ENCODE data around the gene HSPA12A.
A peak's percentile ranks its signal among the peaks of the same experiment; 100 is the strongest.

HSPA12A gene

GRCh38 chr10:116771101-116771958 lies 29.0 kb upstream of the HSPA12A start:
- DNase-seq (ENCODE audit: low read depth), result peak; percentile 69

- DNase-seq (ENCODE audit: low read depth), result no peak
Measured at GRCh38 chr10:116770281-116770680, 27.9 kb upstream of the HSPA12A start.

GRCh38 chr10:116769791-116770190 lies 27.4 kb upstream of the HSPA12A start:
- DNase-seq (ENCODE audit: low read depth), result peak; percentile 78

- no peak for DNase-seq (ENCODE audit: low read depth)
Measured at GRCh38 chr10:116769368-116769767, 27.0 kb upstream of the HSPA12A start.

- DNase-seq (ENCODE audit: low read depth), result no peak
Measured at GRCh38 chr10:116768786-116769185, 26.4 kb upstream of the HSPA12A start.

- no peak for DNase-seq (ENCODE audit: low read depth)
Measured at GRCh38 chr10:116766837-116767634, 24.7 kb upstream of the HSPA12A start.

GRCh38 chr10:116766241-116766827 lies 24.0 kb upstream of the HSPA12A start:
- DNase-seq (ENCODE audit: low read depth), result no peak

GRCh38 chr10:116765648-116766081 lies 23.3 kb upstream of the HSPA12A start:
- peak; percentile 31 for DNase-seq (ENCODE audit: low read depth)

GRCh38 chr10:116764979-116765378 lies 22.6 kb upstream of the HSPA12A start:
- no peak for DNase-seq (ENCODE audit: low read depth)

GRCh38 chr10:116763440-116763839 lies 21.1 kb upstream of the HSPA12A start:
- no peak for DNase-seq (ENCODE audit: low read depth)

- no peak for DNase-seq (ENCODE audit: low read depth)
Measured at GRCh38 chr10:116761883-116762282, 19.5 kb upstream of the HSPA12A start.

- DNase-seq (ENCODE audit: low read depth), result no peak
Measured at GRCh38 chr10:116760919-116761318, 18.6 kb upstream of the HSPA12A start.

GRCh38 chr10:116757246-116757645 lies 14.9 kb upstream of the HSPA12A start:
- DNase-seq (ENCODE audit: low read depth), result no peak

- DNase-seq (ENCODE audit: low read depth), result peak; percentile 8
Measured at GRCh38 chr10:116756277-116756676, 13.9 kb upstream of the HSPA12A start.

- no peak for DNase-seq (ENCODE audit: low read depth)
Measured at GRCh38 chr10:116753759-116754158, 11.4 kb upstream of the HSPA12A start.

GRCh38 chr10:116752969-116753665 lies 10.8 kb upstream of the HSPA12A start:
- no peak for DNase-seq (ENCODE audit: low read depth)

GRCh38 chr10:116752563-116752962 lies 10.2 kb upstream of the HSPA12A start:
- peak; percentile 34 for DNase-seq (ENCODE audit: low read depth)

GRCh38 chr10:116748471-116748870 lies 6.1 kb upstream of the HSPA12A start:
- no peak for DNase-seq (ENCODE audit: low read depth)

GRCh38 chr10:116748041-116748440 lies 5.7 kb upstream of the HSPA12A start:
- peak; percentile 70 for DNase-seq (ENCODE audit: low read depth)

- no peak for DNase-seq (ENCODE audit: low read depth)
Measured at GRCh38 chr10:116747325-116747724, 5.0 kb upstream of the HSPA12A start.

GRCh38 chr10:116744885-116745284 lies 2.5 kb upstream of the HSPA12A start:
- no peak for DNase-seq (ENCODE audit: low read depth)

- DNase-seq (ENCODE audit: low read depth), result no peak
Measured at GRCh38 chr10:116744163-116744753, 1.9 kb upstream of the HSPA12A start.
